IMR-90 (cell line): ENCODE results near the gene AHCYL1. TPM values are rescaled to one million over a fixed set of nuclear protein-coding genes. Genes with fewer than 3 reads are reported as not detected.
A peak's percentile ranks its signal among the peaks of the same experiment; 100 is the strongest.

Experiments used
- ATAC-seq: fragments of 200-7000 bp; cut with Tn5 transposase; 2 replicates; pipeline ENCODE4 v1.9.1; 2020; ENCODE audit warnings: low read depth, mild to moderate bottlenecking, moderate library complexity
- BruUV-seq: library from RNA; stranded (reverse); fragments of 400-500 nt; replicated peaks from 2 replicates; lab custom pipeline; 2021; lab: Mats Ljungman, UMichigan
- CTCF ChIA-PET: fragments of 300-600 bp; formaldehyde crosslinking; extraction: SDS; loops from one replicate; lab custom pipeline; 2021; ENCODE audit warnings: antibody characterized with exemption; lab: Yijun Ruan, JAX
- POLR2A ChIA-PET: fragments of 300-600 bp; sonication (Branson Sonifier 250); formaldehyde crosslinking; loops from one replicate; lab custom pipeline; 2022; ENCODE audit warnings: antibody characterized with exemption; ENCODE audit not compliant: unreplicated experiment; lab: Charles Lee
- DNase-seq: peaks from one replicate; pipeline ENCODE4 v3.0.0; 2013
- H2AFZ ChIP-seq: replicated peaks from 2 replicates; pipeline ENCODE3; 2013; ENCODE audit warnings: low read length, mild to moderate bottlenecking; ENCODE audit not compliant: poor library complexity
- H2AK5ac ChIP-seq: 2 replicates; pipeline ENCODE4 v1.6.1; 2013; ENCODE audit warnings: low read depth, low read length, inconsistent platforms
- H2AK9ac ChIP-seq: replicated peaks from 2 replicates; pipeline ENCODE3; 2013; ENCODE audit warnings: mild to moderate bottlenecking, low read depth, low read length, moderate library complexity; ENCODE audit not compliant: poor library complexity
- H2BK120ac ChIP-seq: 2 replicates; pipeline ENCODE4 v1.6.1; 2013; ENCODE audit warnings: low read depth, low read length, inconsistent platforms
- H2BK15ac ChIP-seq: 3 replicates; pipeline ENCODE4 v1.6.1; 2013; ENCODE audit warnings: low read depth, low read length, inconsistent platforms
- H2BK20ac ChIP-seq: 2 replicates; pipeline ENCODE4 v1.6.1; 2013; ENCODE audit warnings: low read depth, mild to moderate bottlenecking, inconsistent platforms, low read length, moderate library complexity
- H2BK5ac ChIP-seq: 2 replicates; pipeline ENCODE4 v1.6.1; 2013; ENCODE audit warnings: mild to moderate bottlenecking, low read depth, low read length, inconsistent platforms; ENCODE audit not compliant: poor library complexity, severe bottlenecking
- H3K14ac ChIP-seq: replicated peaks from 2 replicates; pipeline ENCODE4 v1.6.1; 2013; ENCODE audit warnings: low read depth, low read length, inconsistent platforms
- H3K18ac ChIP-seq: 2 replicates; pipeline ENCODE4 v1.6.1; 2013; ENCODE audit warnings: low read depth, low read length, control low read depth
- H3K23ac ChIP-seq: 2 replicates; pipeline ENCODE4 v1.6.1; 2013; ENCODE audit warnings: low read depth, low read length, inconsistent platforms
- H3K27ac ChIP-seq: 2 replicates; pipeline ENCODE4 v1.5.1; 2013; ENCODE audit warnings: mild to moderate bottlenecking, control low read depth, low read length; ENCODE audit not compliant: insufficient read depth
- H3K27me3 ChIP-seq: 2 replicates; pipeline ENCODE4 v1.6.1; 2013; ENCODE audit warnings: low read length; ENCODE audit not compliant: control insufficient read depth, insufficient read depth
- H3K36me3 ChIP-seq: 2 replicates; pipeline ENCODE4 v1.6.1; 2013; ENCODE audit warnings: low read length, mixed read lengths; ENCODE audit not compliant: control insufficient read depth, insufficient read depth
- H3K4ac ChIP-seq: 2 replicates; pipeline ENCODE4 v1.6.1; 2013; ENCODE audit warnings: low read depth, low read length, inconsistent platforms
- H3K4me1 ChIP-seq: 2 replicates; pipeline ENCODE4 v1.6.1; 2013; ENCODE audit warnings: low read length, mixed read lengths; ENCODE audit not compliant: control insufficient read depth, insufficient read depth
- H3K4me2 ChIP-seq: 2 replicates; pipeline ENCODE4 v1.6.1; 2013; ENCODE audit warnings: low read depth, mild to moderate bottlenecking, control low read depth, low read length, moderate library complexity
- H3K4me3 ChIP-seq: 2 replicates; pipeline ENCODE4 v1.5.1; 2013; ENCODE audit warnings: low read depth, mild to moderate bottlenecking, control low read depth, low read length, moderate library complexity; ENCODE audit not compliant: insufficient read depth
- H3K56ac ChIP-seq: 2 replicates; pipeline ENCODE4 v1.6.1; 2013; ENCODE audit warnings: low read length, inconsistent platforms; ENCODE audit not compliant: insufficient read depth; ENCODE audit errors: extremely low read depth
- H3K79me1 ChIP-seq, 2 experiments: 2 replicates each; pipeline ENCODE4 v1.6.1; 2013; ENCODE audit warnings: low read length in 2 of 2, inconsistent platforms in 1 of 2, low read depth in 1 of 2
- H3K9ac ChIP-seq: 2 replicates; pipeline ENCODE4 v1.6.1; 2013; ENCODE audit warnings: low read depth, low read length, control low read depth
- H3K9me1 ChIP-seq: 2 replicates; pipeline ENCODE4 v1.6.1; 2013; ENCODE audit warnings: low read length, inconsistent platforms; ENCODE audit not compliant: insufficient read depth
- H3K9me3 ChIP-seq: 2 replicates; pipeline ENCODE4 v1.6.1; 2013; ENCODE audit warnings: low read length; ENCODE audit not compliant: control insufficient read depth, insufficient read depth
- H4K20me1 ChIP-seq: 2 replicates; pipeline ENCODE4 v1.6.1; 2013; ENCODE audit warnings: low read length, inconsistent platforms; ENCODE audit not compliant: insufficient read depth
- H4K5ac ChIP-seq: 2 replicates; pipeline ENCODE4 v1.6.1; 2013; ENCODE audit warnings: mild to moderate bottlenecking, low read depth, low read length, control low read depth
- H4K8ac ChIP-seq, 2 experiments: 2 replicates each; pipeline ENCODE4 v1.6.1; 2013; ENCODE audit warnings: low read depth in 2 of 2, low read length in 2 of 2, control low read depth in 1 of 2, inconsistent platforms in 1 of 2
- H4K91ac ChIP-seq: 2 replicates; pipeline ENCODE4 v1.6.1; 2013; ENCODE audit warnings: low read depth, low read length, inconsistent platforms; ENCODE audit not compliant: insufficient read depth
- BHLHE40 ChIP-seq: fragments of 150-350 bp; IDR thresholded peaks from 2 replicates; pipeline ENCODE4 v1.6.1; 2016; ENCODE audit warnings: mild to moderate bottlenecking, low read depth, low read length
- CEBPB ChIP-seq: IDR thresholded peaks from 2 replicates; pipeline ENCODE4 v1.6.1; 2012; ENCODE audit warnings: low read depth, low read length, improper control_type of control experiment
- CHD1 ChIP-seq: IDR thresholded peaks from 2 replicates; pipeline ENCODE4 v1.6.1; 2012; ENCODE audit warnings: low read depth, low read length, improper control_type of control experiment
- CTCF ChIP-seq: conservative IDR thresholded peaks from 2 replicates; pipeline ENCODE4 v1.5.1; 2012; ENCODE audit warnings: mild to moderate bottlenecking, low read depth, low read length, improper control_type of control experiment
- ELK1 ChIP-seq: fragments of 150-350 bp; IDR thresholded peaks from 2 replicates; pipeline ENCODE4 v1.6.1; 2016; ENCODE audit warnings: low read depth, mild to moderate bottlenecking, low read length, moderate library complexity, borderline replicate concordance
- FOS ChIP-seq: fragments of 150-350 bp; IDR thresholded peaks from 2 replicates; pipeline ENCODE4 v1.6.1; 2016; ENCODE audit warnings: low read depth, low read length
- MAFK ChIP-seq: IDR thresholded peaks from 2 replicates; pipeline ENCODE4 v1.6.1; 2012; ENCODE audit warnings: low read depth, low read length, improper control_type of control experiment
- MAZ ChIP-seq: IDR thresholded peaks from 2 replicates; pipeline ENCODE4 v1.6.1; 2012; ENCODE audit warnings: low read depth, mild to moderate bottlenecking, low read length, improper control_type of control experiment, moderate library complexity, borderline replicate concordance
- MXI1 ChIP-seq: IDR thresholded peaks from 2 replicates; pipeline ENCODE4 v1.6.1; 2012; ENCODE audit warnings: low read depth, mild to moderate bottlenecking, low read length, moderate library complexity, borderline replicate concordance
- NFE2L2 ChIP-seq: fragments of 150-350 bp; IDR thresholded peaks from 2 replicates; pipeline ENCODE4 v1.6.1; 2016; ENCODE audit warnings: low read depth, mild to moderate bottlenecking, low read length
- POLR2A ChIP-seq: IDR thresholded peaks from 2 replicates; pipeline ENCODE4 v1.6.1; 2012; ENCODE audit warnings: mild to moderate bottlenecking, low read depth, low read length
- RAD21 ChIP-seq: IDR thresholded peaks from 2 replicates; pipeline ENCODE4 v1.6.1; 2012; ENCODE audit warnings: low read length, improper control_type of control experiment
- RCOR1 ChIP-seq: IDR thresholded peaks from 2 replicates; pipeline ENCODE4 v1.6.1; 2012; ENCODE audit warnings: mild to moderate bottlenecking, low read length, improper control_type of control experiment; ENCODE audit not compliant: insufficient replicate concordance
- RFX5 ChIP-seq: IDR thresholded peaks from 2 replicates; pipeline ENCODE4 v1.8.0; 2012; ENCODE audit warnings: low read depth, mild to moderate bottlenecking, low read length, moderate library complexity
- SMC3 ChIP-seq: fragments of 150-350 bp; IDR thresholded peaks from 2 replicates; pipeline ENCODE4 v1.6.1; 2016; ENCODE audit warnings: low read depth, mild to moderate bottlenecking, antibody characterized with exemption, low read length, moderate library complexity
- WGBS, 2 experiments: methylation state at CpG; one replicate each; pipeline versions ENCODE4 v1.1.5 to v1.1.7; 2013; ENCODE audit warnings: missing lambda C conversion rate in 2 of 2; ENCODE audit not compliant: insufficient read length in 1 of 2; ENCODE audit errors: extremely low coverage in 2 of 2; 5-methylcytosine and 5-hydroxymethylcytosine counted together
- dilution Hi-C: fragments of 300-500 bp; cut with HindIII; formaldehyde crosslinking; loops from one replicate; pipeline ENCODE4 v1.14.3; 2018; ENCODE audit warnings: low sequenced_read_pairs; ENCODE audit not compliant: unreplicated experiment
- in situ Hi-C: fragments of 300-500 bp; cut with MboI; formaldehyde crosslinking; loops from 3 replicates; pipeline ENCODE4 v1.14.3; 2019; ENCODE audit warnings: low sequenced_read_pairs, inconsistent platforms, mixed read lengths
- intact Hi-C: fragments of 100-400 bp; cut with micrococcal nuclease; formaldehyde crosslinking; loops from 2 replicates; pipeline ENCODE4 v1.10.0; 2022
- polyA plus RNA-seq, 3 experiments: library from polyadenylated mRNA; depleted of rRNA; stranded (reverse); fragments of >200 nt; gene quantifications; 2 replicates each; pipeline ENCODE4 v1.2.3, GENCODE V29; 2012; ENCODE audit warnings: low replicate concordance in 1 of 3
- total RNA-seq: library from RNA; depleted of rRNA; stranded (reverse); fragments of >200 nt; gene quantifications from 2 replicates; pipeline ENCODE4 v1.2.3, GENCODE V29; 2012
- TF ChIP-seq, protein P1 (sequence below): fragments of 150-350 bp; IDR thresholded peaks from 2 replicates; pipeline ENCODE4 v1.6.1; 2017; ENCODE audit warnings: mild to moderate bottlenecking, antibody characterized with exemption, low read length, low read depth

AHCYL1 gene
- total and polyA plus RNA-seq, 2 of the 4 experiments (the other 2 are of a cell fraction), result 75.1 to 76.0 TPM

- no peaks in the 10 kb centered on the region; the same call in 1 of the 2 replicates for H3K4me1 ChIP-seq
- 53% methylated on average over 21 of the region's 23 CpGs; no CpG with 5 or more reads in 1 of the 2 experiments for WGBS, 2 experiments
- ATAC-seq, result no peak
- H3K4ac ChIP-seq, result no peak overlapping the region
- dilution Hi-C loops, result no loop called here
- no peak overlapping the region for H2BK20ac ChIP-seq
- peaks cover 21% of the 10 kb centered on the region; the same call in 1 of the 2 replicates for H4K20me1 ChIP-seq
- H2BK120ac ChIP-seq, result no peak overlapping the region
- H3K27me3 ChIP-seq, result peaks cover 65% of the 10 kb centered on the region
- H3K36me3 ChIP-seq, result no peaks in the 10 kb centered on the region
- DNase-seq, result no peak
- no peak overlapping the region for H4K91ac ChIP-seq
- no peak overlapping the region for H3K27ac ChIP-seq
- TF ChIP-seq NFE2L2 (no peak), RFX5 (no peak), MAFK (no peak), FOS (no peak), RCOR1 (no peak), RAD21 (no peak), MXI1 (no peak), CEBPB (no peak), SMC3 (no peak), ELK1 (no peak), CHD1 (no peak), POLR2A (no peak), BHLHE40 (no peak), CTCF (no peak), MAZ (no peak)
- TF ChIP-seq, protein P1, sequence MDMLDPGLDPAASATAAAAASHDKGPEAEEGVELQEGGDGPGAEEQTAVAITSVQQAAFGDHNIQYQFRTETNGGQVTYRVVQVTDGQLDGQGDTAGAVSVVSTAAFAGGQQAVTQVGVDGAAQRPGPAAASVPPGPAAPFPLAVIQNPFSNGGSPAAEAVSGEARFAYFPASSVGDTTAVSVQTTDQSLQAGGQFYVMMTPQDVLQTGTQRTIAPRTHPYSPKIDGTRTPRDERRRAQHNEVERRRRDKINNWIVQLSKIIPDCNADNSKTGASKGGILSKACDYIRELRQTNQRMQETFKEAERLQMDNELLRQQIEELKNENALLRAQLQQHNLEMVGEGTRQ, result no peak
- ChIA-PET CTCF (no interaction called here), POLR2A (no interaction called here)
- no peak overlapping the region for H4K8ac ChIP-seq
- no peak overlapping the region for H3K23ac ChIP-seq
- H2AK9ac ChIP-seq, result no peak overlapping the region
- in situ Hi-C loops, result no loop called here
- BruUV-seq, result no TSS peak
- H3K4me2 ChIP-seq, result no peak overlapping the region
- no peak overlapping the region for H2BK5ac ChIP-seq
- H3K79me1 ChIP-seq, result no peaks in the 10 kb centered on the region
- peak overlapping the region; percentile 32 for H2AFZ ChIP-seq
- H2AK5ac ChIP-seq, result no peak overlapping the region
- no peak overlapping the region for H4K5ac ChIP-seq
- peaks cover 24% of the 10 kb centered on the region for H3K9me3 ChIP-seq
- H3K18ac ChIP-seq, result no peak overlapping the region
- H3K9ac ChIP-seq, result no peak overlapping the region
- no peak overlapping the region for H3K14ac ChIP-seq
- intact Hi-C loops, result no loop called here
- H2BK15ac ChIP-seq, result no peak overlapping the region
- H3K9me1 ChIP-seq, result no peaks in the 10 kb centered on the region
- no peak overlapping the region for H3K56ac ChIP-seq
- H3K4me3 ChIP-seq, result no peak overlapping the region
Measured at GRCh38 chr1:110067479-110067892, 82.9 kb downstream of the AHCYL1 start.
